GM19351 (cell line): ENCODE measurements around the gene HPS1.
A peak's percentile ranks its signal among the peaks of the same experiment; 100 is the strongest.

Source experiments
- ATAC-seq: cut with Tn5 transposase; IDR thresholded peaks from one replicate; pipeline ENCODE4 v1.9.1; 2021; ENCODE audit warnings: mild to moderate bottlenecking, moderate library complexity; ENCODE audit not compliant: unreplicated experiment

The HPS1 gene

GRCh38 chr10:98446661-98447221 is at the start of gene HPS1:
Gene HPS1 (minus strand): TSS chr10:98446935. CDS start chr10:98443240, 3,695 bp downstream.
- ATAC-seq, result peak; percentile 86

DNA sequence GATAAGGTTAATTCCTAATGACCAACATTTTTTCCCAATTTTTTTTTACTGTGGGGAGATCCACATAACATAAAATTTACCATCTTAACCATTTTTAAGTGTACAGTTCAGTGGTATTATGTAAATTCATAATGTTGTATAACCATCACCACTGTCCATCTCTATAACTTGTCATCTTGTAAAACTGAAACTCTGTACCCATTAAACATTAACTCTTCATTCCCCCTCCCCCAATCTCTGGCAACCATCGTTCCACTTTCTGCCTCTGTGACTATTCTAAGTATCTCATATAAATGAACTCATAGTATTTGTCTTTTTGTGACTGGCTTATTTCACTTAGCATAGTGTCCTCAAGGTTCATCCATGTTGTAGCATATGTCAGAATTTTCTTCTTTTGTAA is 46.0 kb upstream of the HPS1 start:
- ATAC-seq, result no peak

DNA sequence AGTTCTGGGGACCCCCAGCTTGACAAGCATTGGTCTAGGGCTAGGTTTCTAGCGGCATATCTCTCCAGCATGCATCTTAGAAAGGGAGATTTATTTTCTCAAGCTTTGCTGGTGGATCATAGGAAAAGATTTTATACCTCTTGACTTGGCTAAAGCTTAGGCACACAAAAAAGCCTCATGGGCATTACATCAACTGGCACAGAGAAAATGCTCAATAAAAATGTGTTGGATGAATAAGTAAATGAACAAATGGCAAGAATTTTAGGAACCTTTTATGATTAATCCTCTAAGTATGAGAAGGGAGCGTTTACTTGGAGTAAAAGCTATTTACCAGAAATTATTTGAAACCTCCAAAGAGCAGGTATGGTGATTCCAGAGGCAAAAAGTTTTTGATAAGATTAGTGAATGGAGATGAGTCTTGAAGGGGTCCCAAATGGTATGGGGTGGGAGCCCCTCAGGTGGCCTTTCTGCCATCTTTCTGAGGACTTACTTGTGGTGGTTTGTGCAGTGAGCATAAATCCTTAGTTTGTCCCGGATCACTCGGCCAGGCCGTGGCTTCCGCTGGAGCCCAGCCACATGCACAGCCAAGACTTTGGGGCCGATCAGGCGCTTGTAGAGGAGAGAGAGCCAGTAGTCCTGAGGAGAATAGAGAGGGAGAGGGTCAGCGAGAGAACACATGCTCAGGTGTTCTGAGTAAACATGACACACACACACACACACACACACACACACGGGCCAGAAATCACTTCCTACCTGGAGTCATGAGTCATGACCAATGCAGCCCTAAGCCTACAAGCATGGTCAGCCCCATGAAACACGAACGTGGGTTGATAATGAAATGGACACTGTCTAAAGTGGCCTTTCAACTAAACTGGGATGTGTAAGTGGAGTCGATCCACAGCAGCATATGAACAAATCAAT is 43.1 kb upstream of the HPS1 start:
- ATAC-seq, result no peak

DNA sequence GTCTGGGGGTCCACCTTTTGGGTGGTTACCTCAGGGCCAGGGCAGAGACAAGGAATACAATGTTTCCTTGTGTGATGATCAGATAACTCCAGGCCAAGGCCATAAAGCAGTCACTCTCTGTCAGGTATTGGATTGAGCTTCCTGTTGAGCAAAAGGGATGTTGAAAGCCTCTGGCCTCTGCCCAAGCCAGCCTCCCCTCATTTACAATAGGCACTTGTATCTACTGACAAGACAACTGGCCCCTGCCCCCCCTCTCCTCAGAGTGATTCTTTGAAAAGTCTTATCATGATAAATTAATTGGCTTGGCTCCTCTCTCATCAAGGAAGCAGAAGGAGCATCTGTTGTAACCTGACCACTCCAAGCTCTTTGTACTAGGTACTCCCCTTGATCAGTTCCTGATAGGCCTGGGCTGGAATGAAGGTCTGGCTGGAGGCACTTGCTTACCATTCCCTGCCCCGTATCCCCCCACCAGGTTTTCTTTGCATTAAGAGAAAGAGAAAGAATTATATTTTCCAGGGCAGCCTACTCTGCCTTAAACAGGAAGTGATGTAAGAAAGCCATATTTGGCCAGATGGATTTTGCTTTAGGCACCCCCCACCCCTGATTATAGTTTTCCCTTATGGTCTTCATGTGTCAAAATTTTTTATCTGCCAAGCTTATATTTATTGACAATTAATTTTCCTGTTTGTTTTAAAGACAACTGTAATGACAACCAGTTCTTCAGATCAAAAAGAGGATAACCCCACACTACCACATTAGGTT is 42.1 kb upstream of the HPS1 start:
- no peak for ATAC-seq

DNA sequence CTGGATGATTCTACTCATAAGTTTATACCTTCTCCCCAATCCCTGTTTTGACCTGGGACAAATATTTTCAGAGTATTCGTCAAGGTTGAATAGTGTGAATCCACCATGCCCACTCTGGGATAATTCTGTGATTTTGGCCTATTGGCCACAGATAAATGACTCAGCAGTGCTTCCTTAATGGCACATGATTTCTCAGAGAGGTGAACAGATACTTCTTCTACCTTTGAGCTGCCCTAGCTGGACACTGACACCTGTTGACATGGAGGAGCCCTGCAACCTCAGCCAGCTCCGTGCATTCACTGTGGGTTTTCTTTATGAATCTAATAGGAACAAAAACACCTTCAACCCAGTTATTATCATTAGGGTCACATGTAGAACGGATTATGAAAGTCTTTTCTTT is 40.9 kb upstream of the HPS1 start:
- no peak for ATAC-seq

DNA sequence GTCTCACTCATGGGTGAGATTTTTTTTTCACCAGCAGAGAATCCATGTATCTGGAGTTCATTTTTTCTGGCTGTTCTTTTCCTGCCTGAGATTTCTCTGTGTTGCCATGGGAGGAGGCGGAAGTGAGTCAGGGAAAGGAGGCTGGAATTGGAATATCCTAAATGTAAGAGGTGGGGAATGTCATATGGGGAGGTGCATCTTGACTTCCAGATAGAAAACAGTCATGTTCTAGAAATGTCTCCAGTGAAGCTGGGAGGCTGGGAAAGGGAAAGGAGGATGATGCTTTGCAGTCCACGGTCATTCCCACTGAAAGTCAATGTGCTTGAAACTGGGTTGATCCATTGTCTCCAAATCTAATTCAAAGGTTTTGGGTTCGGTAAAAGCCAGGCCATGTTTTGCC is 39.7 kb upstream of the HPS1 start:
- ATAC-seq, result no peak

- ATAC-seq, result no peak
Observed at GRCh38 chr10:98485959-98486358, 39.2 kb upstream of the HPS1 start.

DNA sequence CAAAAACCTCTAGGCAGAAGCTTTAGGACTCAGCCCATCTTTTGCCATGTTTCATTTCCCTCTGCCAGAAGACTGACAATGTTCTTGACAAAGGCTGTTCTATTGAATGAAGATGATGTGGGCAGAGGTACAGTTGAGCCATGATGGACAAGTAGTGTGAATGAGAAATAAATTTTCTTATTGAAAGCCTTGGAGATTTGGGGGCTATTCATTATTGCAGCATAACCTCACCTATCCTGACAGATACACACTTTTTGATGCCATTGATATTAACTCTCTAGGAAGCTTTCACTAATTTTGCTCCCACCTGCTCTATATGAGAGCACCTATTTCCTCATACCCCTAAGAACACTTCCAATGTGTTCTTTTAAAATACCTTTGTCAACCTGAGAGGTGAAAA is 36.9 kb upstream of the HPS1 start:
- ATAC-seq, result no peak

DNA sequence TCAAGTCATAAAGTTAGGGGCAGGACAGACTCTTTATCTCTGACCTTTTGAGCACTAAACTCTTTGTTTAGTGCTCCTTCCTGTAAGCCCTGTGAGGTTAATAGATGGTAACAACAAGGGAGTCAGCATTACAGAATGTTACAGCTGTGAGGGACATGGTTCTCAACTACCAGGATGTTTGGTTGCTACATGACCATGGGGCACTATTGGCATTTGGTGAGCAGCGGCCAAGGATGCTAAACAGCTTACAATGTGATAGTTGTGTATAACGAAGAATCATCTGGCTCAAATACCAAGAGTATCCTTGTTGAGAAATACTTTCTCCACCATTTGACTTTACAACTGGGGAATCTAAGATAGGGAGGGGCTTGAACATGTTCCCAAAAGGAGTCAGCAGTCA is 35.4 kb upstream of the HPS1 start:
- no peak for ATAC-seq

- no peak for ATAC-seq
Observed at GRCh38 chr10:98481404-98481945, 34.7 kb upstream of the HPS1 start.

GRCh38 chr10:98478430-98479222 is 31.9 kb upstream of the HPS1 start:
- ATAC-seq, result no peak

DNA sequence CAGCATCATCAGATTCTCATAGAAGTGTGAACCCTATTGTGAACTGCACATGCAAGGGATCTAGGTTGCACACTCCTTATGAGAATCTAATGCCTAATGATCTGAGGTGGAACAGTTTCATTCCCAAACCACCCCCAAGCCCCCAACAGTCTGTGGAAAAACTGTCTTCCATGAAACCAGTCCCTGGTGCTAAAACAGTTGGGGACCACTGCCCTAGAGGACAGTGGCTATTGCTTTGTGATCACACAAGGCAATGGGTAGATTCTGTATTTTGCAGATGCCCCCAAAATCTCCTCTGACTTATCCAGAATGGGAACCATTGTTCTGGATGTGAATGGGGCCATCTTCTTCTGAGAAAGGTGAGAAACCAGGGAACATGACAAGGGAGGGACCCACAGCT is 31.1 kb upstream of the HPS1 start:
- no peak for ATAC-seq

DNA sequence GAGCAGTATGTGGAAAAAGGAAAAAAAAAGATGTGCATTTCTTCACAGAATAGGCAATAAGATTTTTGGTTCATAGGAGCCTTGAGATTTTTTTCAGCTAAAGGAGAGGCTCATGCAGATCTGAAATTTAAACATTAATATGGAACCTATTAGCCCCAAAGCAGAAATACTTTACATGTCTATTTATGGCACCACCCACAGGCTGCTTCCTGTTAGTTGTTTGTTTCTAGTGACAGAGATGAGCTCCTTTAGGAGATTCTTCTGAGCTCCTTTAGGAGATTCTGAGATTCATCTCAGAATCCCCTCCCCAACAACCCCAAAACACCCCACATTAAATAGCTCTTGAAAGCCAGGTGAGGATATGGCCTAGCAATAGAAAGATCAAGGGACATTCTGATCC is 27.9 kb upstream of the HPS1 start:
- peak; percentile 81 for ATAC-seq

- no peak for ATAC-seq
Observed at GRCh38 chr10:98472196-98472595, 25.5 kb upstream of the HPS1 start.

DNA sequence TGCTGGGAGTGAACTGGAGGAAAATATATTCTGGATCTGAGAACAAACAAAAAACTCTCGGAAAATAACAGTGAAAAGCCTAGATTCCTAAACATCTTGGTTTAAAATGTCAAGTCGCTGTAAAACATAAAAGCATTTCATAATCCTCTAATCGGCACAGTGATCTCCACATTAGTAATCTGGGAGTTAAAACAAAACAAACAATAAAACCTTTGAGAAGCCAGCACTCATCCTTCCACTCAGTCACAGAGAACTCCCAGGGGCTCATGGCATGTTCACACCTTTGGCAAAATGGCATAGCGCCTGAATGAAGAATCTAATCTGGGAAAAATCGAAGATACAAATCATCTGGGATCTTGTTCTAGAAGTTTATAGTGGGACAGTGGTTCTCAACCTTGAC is 24.1 kb upstream of the HPS1 start:
- no peak for ATAC-seq

GRCh38 chr10:98469001-98469931 is 22.5 kb upstream of the HPS1 start:
- ATAC-seq, result no peak

DNA sequence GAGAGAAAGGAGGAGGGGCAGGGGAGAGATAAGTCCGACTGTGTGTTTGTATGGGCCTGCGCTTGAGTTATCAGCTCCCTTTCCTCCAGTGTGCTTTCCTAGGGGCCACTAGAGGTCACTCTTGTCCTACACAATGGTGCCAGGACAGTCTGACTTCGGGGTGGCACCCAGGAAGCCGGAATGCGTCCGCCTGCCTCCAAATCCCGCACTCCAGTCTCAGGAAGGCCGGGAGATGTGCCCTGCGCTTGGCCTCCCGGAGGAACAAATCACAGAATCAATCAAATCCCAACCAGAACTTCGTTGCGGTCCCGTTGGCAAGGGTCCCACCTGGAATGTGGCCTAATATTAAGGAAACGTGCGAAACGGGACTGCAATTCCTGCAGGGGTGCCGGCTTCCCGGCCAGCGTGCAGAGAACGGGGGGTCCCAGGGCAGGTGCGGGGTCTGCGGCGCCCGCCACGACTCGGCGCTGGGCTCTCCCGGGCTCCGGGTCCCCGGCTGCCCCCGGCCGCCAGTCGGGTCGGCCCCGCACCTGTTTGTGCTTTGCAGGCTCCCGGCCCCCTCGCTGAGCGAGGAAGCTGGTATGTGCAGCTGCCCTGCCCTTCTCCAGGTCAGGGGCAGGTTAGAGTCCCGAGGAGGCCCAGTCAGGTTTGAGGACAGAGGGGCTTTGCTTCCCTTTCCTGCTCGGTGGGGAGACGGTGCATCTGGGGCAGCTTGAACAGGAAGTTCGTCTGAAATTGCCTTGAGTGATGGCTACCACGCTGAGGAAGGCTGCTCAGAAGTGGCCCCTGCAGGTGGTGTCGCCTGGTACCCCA is 21.0 kb upstream of the HPS1 start:
- peak; percentile 94 for ATAC-seq

DNA sequence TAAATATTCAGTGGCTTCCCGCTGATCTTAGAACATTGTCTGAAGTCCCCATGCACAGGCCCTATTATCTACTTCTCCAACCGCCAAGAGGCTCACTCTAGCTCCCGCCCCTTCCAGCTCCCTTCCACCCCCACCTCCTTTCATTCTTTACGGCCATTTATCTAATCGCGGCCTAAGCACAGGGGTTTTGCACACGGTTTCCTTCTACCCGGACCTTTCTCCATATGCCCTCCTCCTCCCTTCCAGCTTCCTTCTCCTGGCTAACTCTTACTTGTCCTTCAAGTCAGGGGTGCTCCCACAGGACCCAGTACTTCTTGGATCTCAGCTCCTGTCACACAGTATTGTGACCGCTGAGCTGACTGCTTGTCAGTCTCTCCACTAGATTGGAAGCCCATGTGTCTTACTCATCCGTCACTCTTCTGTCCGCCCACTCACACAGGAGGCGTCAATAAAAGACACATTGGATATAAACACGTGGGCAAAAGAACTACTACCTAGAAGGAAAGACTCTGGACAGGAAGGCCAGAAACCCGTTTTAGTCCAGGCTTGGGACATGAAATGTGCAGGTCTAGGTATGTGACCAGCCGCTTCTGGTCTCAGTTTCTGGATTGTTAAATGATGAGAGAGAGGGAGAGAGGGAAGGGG is 20.2 kb upstream of the HPS1 start:
- ATAC-seq, result no peak
